ENCODE data around the gene KLHL6. TPM values are rescaled to one million over a fixed set of nuclear protein-coding genes. Genes with fewer than 3 reads are reported as not detected.

The KLHL6 gene
- total RNA-seq, 1 experiment from 2014 or later = 0.11 TPM

- TF ChIP-seq ZNF416 (CRISPR knock-in tag; IDR thresholded peaks at IDR 0.05) (no peak), RORB (CRISPR knock-in tag; IDR thresholded peaks at IDR 0.05) (no peak), ATF6 (CRISPR knock-in tag; IDR thresholded peaks at IDR 0.05) (no peak), EMX1 (CRISPR knock-in tag; IDR thresholded peaks at IDR 0.05) (no peak), ZNF671 (CRISPR knock-in tag; IDR thresholded peaks at IDR 0.05) (no peak), ETV6 (CRISPR knock-in tag; IDR thresholded peaks at IDR 0.05) (no peak), KAT7 (CRISPR knock-in tag; IDR thresholded peaks at IDR 0.05; ENCODE audit: borderline replicate concordance) (no peak), ZNF219 (CRISPR knock-in tag; IDR thresholded peaks at IDR 0.05; ENCODE audit: borderline replicate concordance) (no peak)
- TF ChIP-seq, protein P1, sequence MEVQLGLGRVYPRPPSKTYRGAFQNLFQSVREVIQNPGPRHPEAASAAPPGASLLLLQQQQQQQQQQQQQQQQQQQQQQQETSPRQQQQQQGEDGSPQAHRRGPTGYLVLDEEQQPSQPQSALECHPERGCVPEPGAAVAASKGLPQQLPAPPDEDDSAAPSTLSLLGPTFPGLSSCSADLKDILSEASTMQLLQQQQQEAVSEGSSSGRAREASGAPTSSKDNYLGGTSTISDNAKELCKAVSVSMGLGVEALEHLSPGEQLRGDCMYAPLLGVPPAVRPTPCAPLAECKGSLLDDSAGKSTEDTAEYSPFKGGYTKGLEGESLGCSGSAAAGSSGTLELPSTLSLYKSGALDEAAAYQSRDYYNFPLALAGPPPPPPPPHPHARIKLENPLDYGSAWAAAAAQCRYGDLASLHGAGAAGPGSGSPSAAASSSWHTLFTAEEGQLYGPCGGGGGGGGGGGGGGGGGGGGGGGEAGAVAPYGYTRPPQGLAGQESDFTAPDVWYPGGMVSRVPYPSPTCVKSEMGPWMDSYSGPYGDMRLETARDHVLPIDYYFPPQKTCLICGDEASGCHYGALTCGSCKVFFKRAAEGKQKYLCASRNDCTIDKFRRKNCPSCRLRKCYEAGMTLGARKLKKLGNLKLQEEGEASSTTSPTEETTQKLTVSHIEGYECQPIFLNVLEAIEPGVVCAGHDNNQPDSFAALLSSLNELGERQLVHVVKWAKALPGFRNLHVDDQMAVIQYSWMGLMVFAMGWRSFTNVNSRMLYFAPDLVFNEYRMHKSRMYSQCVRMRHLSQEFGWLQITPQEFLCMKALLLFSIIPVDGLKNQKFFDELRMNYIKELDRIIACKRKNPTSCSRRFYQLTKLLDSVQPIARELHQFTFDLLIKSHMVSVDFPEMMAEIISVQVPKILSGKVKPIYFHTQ (CRISPR knock-in tag; IDR thresholded peaks at IDR 0.05) = no peak
- TF ChIP-seq, protein P2, sequence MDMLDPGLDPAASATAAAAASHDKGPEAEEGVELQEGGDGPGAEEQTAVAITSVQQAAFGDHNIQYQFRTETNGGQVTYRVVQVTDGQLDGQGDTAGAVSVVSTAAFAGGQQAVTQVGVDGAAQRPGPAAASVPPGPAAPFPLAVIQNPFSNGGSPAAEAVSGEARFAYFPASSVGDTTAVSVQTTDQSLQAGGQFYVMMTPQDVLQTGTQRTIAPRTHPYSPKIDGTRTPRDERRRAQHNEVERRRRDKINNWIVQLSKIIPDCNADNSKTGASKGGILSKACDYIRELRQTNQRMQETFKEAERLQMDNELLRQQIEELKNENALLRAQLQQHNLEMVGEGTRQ (CRISPR knock-in tag; IDR thresholded peaks at IDR 0.05) = no peak
These were observed 68.5 kb downstream of the KLHL6 start (continued) for GRCh38 chr3:183487016-183487415.

DNA sequence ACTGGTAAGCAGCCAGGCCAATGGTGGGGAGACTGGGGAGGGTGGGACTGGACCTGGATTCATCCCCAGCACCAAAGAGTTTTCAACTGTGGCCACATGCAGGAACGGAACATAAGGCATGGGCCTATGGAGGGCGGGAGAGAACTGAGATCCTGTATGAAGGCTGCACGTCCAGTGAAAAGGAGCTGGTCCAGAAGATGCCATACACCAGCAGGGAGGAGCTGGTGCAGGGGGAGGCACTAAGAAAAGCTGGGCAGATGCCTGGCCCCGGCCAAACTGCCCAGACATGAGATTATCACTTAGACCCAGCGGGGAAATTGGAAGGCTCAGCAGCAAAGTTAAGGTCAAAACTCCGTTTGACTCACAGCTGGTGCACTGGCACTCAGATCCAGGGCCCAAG lies 69.0 kb downstream of the KLHL6 start:
- POLR2A ChIA-PET = no interaction called here
- H3K4me1 Mint-ChIP-seq = peaks cover 50% of the 10 kb centered on the region
- peaks cover 4% of the 10 kb centered on the region for H3K27me3 Mint-ChIP-seq (ENCODE audit: low read depth)
- no peaks in the 10 kb centered on the region for H3K36me3 Mint-ChIP-seq
- ATAC-seq = no peak
- CTCF ChIA-PET = interaction anchor here (0.8 to 1.9 kb wide), 3 partner anchors 30 to 281 kb away, joined by 3 to 6 read pairs (median 5); no protein-coding TSS in a partner anchor
- no peak for TF ChIP-seq ATF1 (CRISPR knock-in tag; IDR thresholded peaks at IDR 0.05)
- TF ChIP-seq, protein P3, sequence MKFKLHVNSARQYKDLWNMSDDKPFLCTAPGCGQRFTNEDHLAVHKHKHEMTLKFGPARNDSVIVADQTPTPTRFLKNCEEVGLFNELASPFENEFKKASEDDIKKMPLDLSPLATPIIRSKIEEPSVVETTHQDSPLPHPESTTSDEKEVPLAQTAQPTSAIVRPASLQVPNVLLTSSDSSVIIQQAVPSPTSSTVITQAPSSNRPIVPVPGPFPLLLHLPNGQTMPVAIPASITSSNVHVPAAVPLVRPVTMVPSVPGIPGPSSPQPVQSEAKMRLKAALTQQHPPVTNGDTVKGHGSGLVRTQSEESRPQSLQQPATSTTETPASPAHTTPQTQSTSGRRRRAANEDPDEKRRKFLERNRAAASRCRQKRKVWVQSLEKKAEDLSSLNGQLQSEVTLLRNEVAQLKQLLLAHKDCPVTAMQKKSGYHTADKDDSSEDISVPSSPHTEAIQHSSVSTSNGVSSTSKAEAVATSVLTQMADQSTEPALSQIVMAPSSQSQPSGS (CRISPR knock-in tag; IDR thresholded peaks at IDR 0.05; ENCODE audit: borderline replicate concordance, low read depth) = no peak
- no peak for TF ChIP-seq GABPB1 (CRISPR knock-in tag; IDR thresholded peaks at IDR 0.05)
- TF ChIP-seq FOXP4 (CRISPR knock-in tag; IDR thresholded peaks at IDR 0.05) = no peak
- TF ChIP-seq, protein P4, sequence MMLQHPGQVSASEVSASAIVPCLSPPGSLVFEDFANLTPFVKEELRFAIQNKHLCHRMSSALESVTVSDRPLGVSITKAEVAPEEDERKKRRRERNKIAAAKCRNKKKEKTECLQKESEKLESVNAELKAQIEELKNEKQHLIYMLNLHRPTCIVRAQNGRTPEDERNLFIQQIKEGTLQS (CRISPR knock-in tag; conservative IDR thresholded peaks at IDR 0.05) = no peak
- no peak for TF ChIP-seq ZMAT4 (CRISPR knock-in tag; IDR thresholded peaks at IDR 0.05)
- no peak for TF ChIP-seq ATF6 (CRISPR knock-in tag; IDR thresholded peaks at IDR 0.05)
- DNase-seq (ENCODE audit: low spot score) = no peak
- no peak overlapping the region for H3K27ac Mint-ChIP-seq
- no peak overlapping the region for H3K4me3 Mint-ChIP-seq
- H3K9me3 Mint-ChIP-seq = no peaks in the 10 kb centered on the region
